NCI-H2196 (cell line): Measurements from ENCODE around the gene CEACAM4.

Experiments
- DNase-seq: peaks from one replicate; lab custom pipeline; 2025; ENCODE audit not compliant: unreplicated experiment; lab: John Stamatoyannopoulos, UW

Gene CEACAM4

GRCh38 chr19:41617941-41618730 is 8.7 kb downstream of the CEACAM4 start:
- DNase-seq, result no peak

GRCh38 chr19:41616792-41617621 is 9.9 kb downstream of the CEACAM4 start:
- DNase-seq, result no peak

- no peak for DNase-seq
Observed at GRCh38 chr19:41615207-41615606, 11.7 kb downstream of the CEACAM4 start.

- no peak for DNase-seq
Observed at GRCh38 chr19:41612483-41612882, 14.4 kb downstream of the CEACAM4 start.

GRCh38 chr19:41610789-41611188 is 16.1 kb downstream of the CEACAM4 start:
- DNase-seq, result no peak

GRCh38 chr19:41607668-41608067 is 19.2 kb downstream of the CEACAM4 start:
- DNase-seq, result no peak

- no peak for DNase-seq
Observed at GRCh38 chr19:41606215-41606837, 20.5 kb downstream of the CEACAM4 start.

- DNase-seq, result no peak
Observed at GRCh38 chr19:41604831-41605230, 22.0 kb downstream of the CEACAM4 start.

- no peak for DNase-seq
Observed at GRCh38 chr19:41601771-41602170, 25.1 kb downstream of the CEACAM4 start.

GRCh38 chr19:41599175-41599966 is 27.5 kb downstream of the CEACAM4 start:
- no peak for DNase-seq

GRCh38 chr19:41597600-41598041 is 29.3 kb downstream of the CEACAM4 start:
- peak; percentile 71 for DNase-seq

- no peak for DNase-seq
Observed at GRCh38 chr19:41595890-41596280, 31.0 kb downstream of the CEACAM4 start.

GRCh38 chr19:41595258-41595889 is 31.5 kb downstream of the CEACAM4 start:
- peak; percentile 82 for DNase-seq

- no peak for DNase-seq
Observed at GRCh38 chr19:41591951-41592562, 34.8 kb downstream of the CEACAM4 start.

GRCh38 chr19:41590936-41591335 is 35.9 kb downstream of the CEACAM4 start:
- DNase-seq, result no peak

GRCh38 chr19:41589371-41589770 is 37.5 kb downstream of the CEACAM4 start:
- no peak for DNase-seq

GRCh38 chr19:41588497-41589209 is 38.2 kb downstream of the CEACAM4 start:
- DNase-seq, result no peak

- DNase-seq, result no peak
Observed at GRCh38 chr19:41587838-41588210, 39.0 kb downstream of the CEACAM4 start.

- no peak for DNase-seq
Observed at GRCh38 chr19:41587101-41587837, 39.6 kb downstream of the CEACAM4 start.
